GM12878 (cell line): ENCODE results near the gene CEP131.

ENCODE experiments used
- BACH1 ChIP-seq: fragments of 450-650 bp; IDR thresholded peaks from 2 replicates; pipeline ENCODE4 v1.6.1; 2017; ENCODE audit warnings: mild to moderate bottlenecking, borderline replicate concordance
- EZH2 ChIP-seq: IDR thresholded peaks from 2 replicates; pipeline ENCODE4 v1.6.1; 2012; ENCODE audit warnings: low read depth, mild to moderate bottlenecking, control low read depth, inconsistent platforms, low read length, borderline replicate concordance; ENCODE audit not compliant: control insufficient read depth
- POLR2AphosphoS5 ChIP-seq: IDR thresholded peaks from 2 replicates; pipeline ENCODE4 v1.6.1; 2011; ENCODE audit warnings: mild to moderate bottlenecking, low read length, inconsistent platforms
- RAD21 ChIP-seq: IDR thresholded peaks from 2 replicates; pipeline ENCODE4 v1.6.1; 2011; ENCODE audit warnings: mild to moderate bottlenecking, low read depth, low read length, moderate library complexity; ENCODE audit not compliant: insufficient read depth

DNA sequence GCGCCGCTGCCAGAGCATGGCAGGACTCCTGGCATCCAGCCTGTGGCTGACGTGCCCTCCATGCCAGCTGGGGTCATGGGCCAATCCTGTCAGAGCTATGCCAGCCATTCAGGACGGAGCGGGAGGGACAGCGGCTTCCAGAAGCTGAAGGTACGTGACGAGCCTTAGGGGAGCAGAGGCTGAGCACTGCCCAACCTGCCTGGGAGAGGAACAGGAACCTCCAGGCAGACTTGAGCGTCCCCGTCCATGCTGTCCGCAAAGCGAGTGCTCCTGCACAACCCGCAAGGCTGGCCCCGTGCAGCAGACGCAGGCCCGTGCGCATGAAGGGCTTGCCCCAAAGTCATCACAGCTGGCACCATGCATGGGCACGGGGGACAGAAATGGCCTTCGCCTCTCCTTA lies 37.9 kb upstream of the CEP131 start:
- TF ChIP-seq RAD21 (no peak), POLR2AphosphoS5 (no peak), EZH2 (no peak), BACH1 (no peak)
